ENCODE measurements around the gene CREB5.

- no peak for TF ChIP-seq CEBPB (IDR thresholded peaks at IDR 0.05)
- TF ChIP-seq YY1 (IDR thresholded peaks at IDR 0.05; ENCODE audit: low read depth): no peak
- TF ChIP-seq MAX (IDR thresholded peaks at IDR 0.05): no peak
- no peak for TF ChIP-seq NFIC (IDR thresholded peaks at IDR 0.05)
Observed at GRCh38 chr7:28674359-28674782, 262.1 kb downstream of the CREB5 start.
